Chondrocyte (in vitro differentiated cells): ENCODE data around the gene SLC1A3. TPM values are rescaled to one million over a fixed set of nuclear protein-coding genes. Genes with fewer than 3 reads are reported as not detected.
A peak's percentile ranks its signal among the peaks of the same experiment; 100 is the strongest.
"Not testable (repeated sequence)": the region's sequence is repeated elsewhere in the genome, so short reads cannot be mapped to it uniquely, and the experiment has no call there.

Experiments
- DNase-seq: peaks from one replicate; pipeline ENCODE4 v3.0.0; 2021; ENCODE audit warnings: mixed read lengths, low spot score
- H3K27ac Mint-ChIP-seq: one replicate; pipeline ENCODE4 v1.8.0; 2021; ENCODE audit warnings: mild to moderate bottlenecking, moderate library complexity, mixed read lengths; ENCODE audit not compliant: unreplicated experiment
- H3K27me3 Mint-ChIP-seq: 2 replicates; pipeline ENCODE4 v1.8.0; 2021; ENCODE audit warnings: low read depth, mixed read lengths
- H3K36me3 Mint-ChIP-seq: 2 replicates; pipeline ENCODE4 v1.8.0; 2021; ENCODE audit warnings: low read depth, mixed read lengths
- H3K4me1 Mint-ChIP-seq: 2 replicates; pipeline ENCODE4 v1.8.0; 2021; ENCODE audit warnings: low read depth, mild to moderate bottlenecking, mixed read lengths
- H3K4me3 Mint-ChIP-seq: one replicate; pipeline ENCODE4 v1.8.0; 2021; ENCODE audit warnings: mild to moderate bottlenecking, moderate library complexity, mixed read lengths; ENCODE audit not compliant: unreplicated experiment
- H3K9me3 Mint-ChIP-seq: 2 replicates; pipeline ENCODE4 v1.8.0; 2021; ENCODE audit warnings: low read depth, mixed read lengths
- total RNA-seq: library from RNA; stranded (reverse); gene quantifications from 3 replicates; pipeline ENCODE4 v1.2.1, GENCODE V29; 2021
- TF ChIP-seq, protein P1 (sequence below): fragments of 200-600 bp; sonication (generic); IDR thresholded peaks from 2 replicates; pipeline ENCODE4 v1.5.0; 2021; ENCODE audit warnings: antibody characterized with exemption, mild to moderate bottlenecking, moderate library complexity

Gene SLC1A3
- total RNA-seq, 1 donor from 2014 or later = 1.8 TPM

- DNase-seq = no peak
- Mint-ChIP-seq H3K4me3 (no peak overlapping the region), H3K4me1 (peaks cover 29% of the 10 kb centered on the region), H3K27ac (no peak overlapping the region), H3K36me3 (no peaks in the 10 kb centered on the region), H3K9me3 (no peaks in the 10 kb centered on the region), H3K27me3 (peaks cover 10% of the 10 kb centered on the region)
- TF ChIP-seq, protein P1, sequence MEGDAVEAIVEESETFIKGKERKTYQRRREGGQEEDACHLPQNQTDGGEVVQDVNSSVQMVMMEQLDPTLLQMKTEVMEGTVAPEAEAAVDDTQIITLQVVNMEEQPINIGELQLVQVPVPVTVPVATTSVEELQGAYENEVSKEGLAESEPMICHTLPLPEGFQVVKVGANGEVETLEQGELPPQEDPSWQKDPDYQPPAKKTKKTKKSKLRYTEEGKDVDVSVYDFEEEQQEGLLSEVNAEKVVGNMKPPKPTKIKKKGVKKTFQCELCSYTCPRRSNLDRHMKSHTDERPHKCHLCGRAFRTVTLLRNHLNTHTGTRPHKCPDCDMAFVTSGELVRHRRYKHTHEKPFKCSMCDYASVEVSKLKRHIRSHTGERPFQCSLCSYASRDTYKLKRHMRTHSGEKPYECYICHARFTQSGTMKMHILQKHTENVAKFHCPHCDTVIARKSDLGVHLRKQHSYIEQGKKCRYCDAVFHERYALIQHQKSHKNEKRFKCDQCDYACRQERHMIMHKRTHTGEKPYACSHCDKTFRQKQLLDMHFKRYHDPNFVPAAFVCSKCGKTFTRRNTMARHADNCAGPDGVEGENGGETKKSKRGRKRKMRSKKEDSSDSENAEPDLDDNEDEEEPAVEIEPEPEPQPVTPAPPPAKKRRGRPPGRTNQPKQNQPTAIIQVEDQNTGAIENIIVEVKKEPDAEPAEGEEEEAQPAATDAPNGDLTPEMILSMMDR = no peak
Measured at GRCh38 chr5:36638056-36638455, 31.6 kb downstream of the SLC1A3 start.

DNA sequence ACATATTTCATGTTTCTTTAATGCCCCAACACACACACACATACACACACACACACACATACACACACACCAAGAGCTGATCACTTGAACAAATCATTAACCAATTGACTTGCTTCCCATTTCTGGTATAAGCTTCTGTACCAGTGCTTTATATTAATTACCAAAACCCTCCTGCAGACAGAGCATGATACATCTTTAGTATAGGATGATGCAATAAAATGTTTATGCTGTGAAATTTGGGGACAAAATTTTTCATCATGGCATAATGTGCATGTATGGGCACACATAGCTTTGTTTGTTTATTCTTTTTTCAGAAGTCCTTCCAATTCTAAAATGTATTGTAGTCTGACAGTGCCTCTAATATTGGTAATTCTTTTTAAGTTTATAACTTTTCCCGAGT lies 34.5 kb downstream of the SLC1A3 start:
- no peak for DNase-seq
- no peaks in the 10 kb centered on the region for H3K36me3 Mint-ChIP-seq
- peaks cover 29% of the 10 kb centered on the region for H3K4me1 Mint-ChIP-seq
- TF ChIP-seq, protein P1 = no peak
- H3K9me3 Mint-ChIP-seq = no peaks in the 10 kb centered on the region
- H3K27ac Mint-ChIP-seq = peak overlapping the region; percentile 81
- H3K27me3 Mint-ChIP-seq = peaks cover 8% of the 10 kb centered on the region
- H3K4me3 Mint-ChIP-seq = no peak overlapping the region

DNA sequence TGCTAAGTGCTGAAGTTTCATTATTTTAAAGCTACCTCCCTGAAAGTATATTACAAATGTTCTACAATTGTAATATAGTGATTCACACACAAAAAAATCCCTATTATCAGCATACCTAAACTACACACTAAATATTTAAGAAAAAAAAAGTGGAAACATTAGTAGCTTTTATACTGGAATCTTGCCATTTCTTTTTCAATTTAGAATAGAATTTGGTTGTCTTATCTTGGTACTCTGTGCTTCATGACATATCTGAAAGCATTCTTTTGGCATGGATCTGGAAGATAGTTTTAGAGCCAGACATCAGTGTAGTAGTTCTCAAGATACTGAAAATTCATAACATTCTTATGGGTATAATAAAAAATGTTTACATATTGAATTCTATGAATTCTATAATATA lies 35.0 kb downstream of the SLC1A3 start:
- Mint-ChIP-seq H3K36me3 (no peaks in the 10 kb centered on the region), H3K4me3 (no peak overlapping the region), H3K9me3 (no peaks in the 10 kb centered on the region), H3K27me3 (peaks cover 8% of the 10 kb centered on the region), H3K4me1 (peaks cover 30% of the 10 kb centered on the region), H3K27ac (peak overlapping the region; percentile 81)
- TF ChIP-seq, protein P1 = no peak
- no peak for DNase-seq

DNA sequence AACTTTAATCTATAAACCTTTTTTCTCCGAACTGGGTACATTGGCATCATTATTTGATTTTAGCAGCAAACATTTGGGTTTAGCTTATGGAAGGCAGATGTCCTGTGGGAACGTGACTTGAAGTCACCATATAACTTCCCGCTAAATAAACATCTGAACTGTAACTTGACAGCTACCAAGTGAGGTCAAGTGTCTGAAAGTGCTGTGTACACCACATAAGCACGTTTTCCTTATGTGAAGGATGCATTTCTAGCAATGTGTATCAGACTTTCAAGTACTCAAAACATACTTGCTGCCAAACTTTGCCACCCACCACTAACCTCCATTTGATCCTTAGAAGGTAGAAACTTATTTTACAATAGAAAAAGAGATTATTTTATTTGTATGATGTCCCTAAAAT lies 35.7 kb downstream of the SLC1A3 start:
- H3K9me3 Mint-ChIP-seq = no peaks in the 10 kb centered on the region
- TF ChIP-seq, protein P1 = no peak
- peaks cover 6% of the 10 kb centered on the region for H3K27me3 Mint-ChIP-seq
- DNase-seq = no peak
- peak overlapping the region; percentile 46 for H3K27ac Mint-ChIP-seq
- H3K4me1 Mint-ChIP-seq = peaks cover 33% of the 10 kb centered on the region
- no peak overlapping the region for H3K4me3 Mint-ChIP-seq
- no peaks in the 10 kb centered on the region for H3K36me3 Mint-ChIP-seq

- Mint-ChIP-seq H3K27ac (no peak overlapping the region), H3K27me3 (peaks cover 2% of the 10 kb centered on the region), H3K9me3 (no peaks in the 10 kb centered on the region), H3K36me3 (no peaks in the 10 kb centered on the region), H3K4me1 (peaks cover 30% of the 10 kb centered on the region), H3K4me3 (no peak overlapping the region)
- TF ChIP-seq, protein P1 = no peak
- DNase-seq = no peak
Measured at GRCh38 chr5:36643162-36643561, 36.8 kb downstream of the SLC1A3 start.

- not testable (repeated sequence) for H3K36me3 Mint-ChIP-seq, H3K27ac Mint-ChIP-seq, H3K4me3 Mint-ChIP-seq, DNase-seq, H3K27me3 Mint-ChIP-seq, H3K9me3 Mint-ChIP-seq
- H3K4me1 Mint-ChIP-seq = peaks cover 27% of the 10 kb centered on the region
Measured at GRCh38 chr5:36643841-36644240, 37.4 kb downstream of the SLC1A3 start.
